Measurements from ENCODE around the gene FGR.

Gene FGR

GRCh38 chr1:27599605-27600497 lies 35.1 kb downstream of the FGR start:
- peak overlapping the region; percentile 9 for H3K4me3 Mint-ChIP-seq
- H3K9me3 Mint-ChIP-seq: no peaks in the 10 kb centered on the region
- no peaks in the 10 kb centered on the region for H3K36me3 Mint-ChIP-seq (ENCODE audit: low read depth)
- peak overlapping the region; percentile 33 for H3K27ac Mint-ChIP-seq
- no peak for DNase-seq (ENCODE audit: low spot score)
- H3K27me3 Mint-ChIP-seq (ENCODE audit: low read depth): no peaks in the 10 kb centered on the region
- H3K4me1 Mint-ChIP-seq (ENCODE audit: low read depth): peaks cover 33% of the 10 kb centered on the region

GRCh38 chr1:27598902-27599528 lies 36.0 kb downstream of the FGR start:
- no peaks in the 10 kb centered on the region for H3K9me3 Mint-ChIP-seq
- no peaks in the 10 kb centered on the region for H3K36me3 Mint-ChIP-seq (ENCODE audit: low read depth)
- H3K4me1 Mint-ChIP-seq (ENCODE audit: low read depth): peaks cover 33% of the 10 kb centered on the region
- peak overlapping the region; percentile 9 for H3K4me3 Mint-ChIP-seq
- H3K27ac Mint-ChIP-seq: no peak overlapping the region
- DNase-seq (ENCODE audit: low spot score): peak; percentile 66
- no peaks in the 10 kb centered on the region for H3K27me3 Mint-ChIP-seq (ENCODE audit: low read depth)

- Mint-ChIP-seq H3K9me3 (no peaks in the 10 kb centered on the region), H3K27me3 (ENCODE audit: low read depth) (no peaks in the 10 kb centered on the region), H3K4me1 (ENCODE audit: low read depth) (peaks cover 33% of the 10 kb centered on the region), H3K36me3 (ENCODE audit: low read depth) (no peaks in the 10 kb centered on the region), H3K4me3 (no peak overlapping the region), H3K27ac (no peak overlapping the region)
- no peak for DNase-seq (ENCODE audit: low spot score)
Measured at GRCh38 chr1:27598295-27598687, 36.7 kb downstream of the FGR start.

GRCh38 chr1:27597516-27598294 lies 37.3 kb downstream of the FGR start:
- DNase-seq (ENCODE audit: low spot score): no peak
- H3K9me3 Mint-ChIP-seq: no peaks in the 10 kb centered on the region
- peak overlapping the region; percentile 76 for H3K27ac Mint-ChIP-seq
- H3K36me3 Mint-ChIP-seq (ENCODE audit: low read depth): no peaks in the 10 kb centered on the region
- no peaks in the 10 kb centered on the region for H3K27me3 Mint-ChIP-seq (ENCODE audit: low read depth)
- peaks cover 32% of the 10 kb centered on the region for H3K4me1 Mint-ChIP-seq (ENCODE audit: low read depth)
- peak overlapping the region; percentile 44 for H3K4me3 Mint-ChIP-seq

GRCh38 chr1:27596986-27597385 lies 38.0 kb downstream of the FGR start:
- H3K4me3 Mint-ChIP-seq: no peak overlapping the region
- H3K4me1 Mint-ChIP-seq (ENCODE audit: low read depth): peaks cover 27% of the 10 kb centered on the region
- no peak overlapping the region for H3K27ac Mint-ChIP-seq
- H3K27me3 Mint-ChIP-seq (ENCODE audit: low read depth): no peaks in the 10 kb centered on the region
- no peak for DNase-seq (ENCODE audit: low spot score)
- H3K36me3 Mint-ChIP-seq (ENCODE audit: low read depth): no peaks in the 10 kb centered on the region
- H3K9me3 Mint-ChIP-seq: no peaks in the 10 kb centered on the region

- no peak for DNase-seq (ENCODE audit: low spot score)
- no peak overlapping the region for H3K4me3 Mint-ChIP-seq
- H3K27ac Mint-ChIP-seq: no peak overlapping the region
- H3K27me3 Mint-ChIP-seq (ENCODE audit: low read depth): no peaks in the 10 kb centered on the region
- no peaks in the 10 kb centered on the region for H3K9me3 Mint-ChIP-seq
- H3K4me1 Mint-ChIP-seq (ENCODE audit: low read depth): peaks cover 27% of the 10 kb centered on the region
- H3K36me3 Mint-ChIP-seq (ENCODE audit: low read depth): no peaks in the 10 kb centered on the region
Measured at GRCh38 chr1:27596261-27596660, 38.7 kb downstream of the FGR start.

- no peak overlapping the region for H3K27ac Mint-ChIP-seq
- no peaks in the 10 kb centered on the region for H3K36me3 Mint-ChIP-seq (ENCODE audit: low read depth)
- DNase-seq (ENCODE audit: low spot score): no peak
- no peaks in the 10 kb centered on the region for H3K9me3 Mint-ChIP-seq
- H3K4me1 Mint-ChIP-seq (ENCODE audit: low read depth): peaks cover 23% of the 10 kb centered on the region
- no peak overlapping the region for H3K4me3 Mint-ChIP-seq
- no peaks in the 10 kb centered on the region for H3K27me3 Mint-ChIP-seq (ENCODE audit: low read depth)
Measured at GRCh38 chr1:27595597-27595996, 39.4 kb downstream of the FGR start.

- no peaks in the 10 kb centered on the region for H3K36me3 Mint-ChIP-seq (ENCODE audit: low read depth)
- H3K4me1 Mint-ChIP-seq (ENCODE audit: low read depth): peaks cover 18% of the 10 kb centered on the region
- no peaks in the 10 kb centered on the region for H3K27me3 Mint-ChIP-seq (ENCODE audit: low read depth)
- H3K9me3 Mint-ChIP-seq: no peaks in the 10 kb centered on the region
- peak; percentile 23 for DNase-seq (ENCODE audit: low spot score)
- no peak overlapping the region for H3K27ac Mint-ChIP-seq
- H3K4me3 Mint-ChIP-seq: no peak overlapping the region
Measured at GRCh38 chr1:27594564-27595510, 40.1 kb downstream of the FGR start.

- H3K27ac Mint-ChIP-seq: no peak overlapping the region
- DNase-seq (ENCODE audit: low spot score): no peak
- H3K4me3 Mint-ChIP-seq: no peak overlapping the region
- H3K27me3 Mint-ChIP-seq (ENCODE audit: low read depth): no peaks in the 10 kb centered on the region
- no peaks in the 10 kb centered on the region for H3K9me3 Mint-ChIP-seq
- H3K36me3 Mint-ChIP-seq (ENCODE audit: low read depth): no peaks in the 10 kb centered on the region
- H3K4me1 Mint-ChIP-seq (ENCODE audit: low read depth): peaks cover 12% of the 10 kb centered on the region
Measured at GRCh38 chr1:27593678-27594563, 41.1 kb downstream of the FGR start.

- Mint-ChIP-seq H3K4me3 (no peak overlapping the region), H3K27ac (no peak overlapping the region), H3K36me3 (ENCODE audit: low read depth) (no peaks in the 10 kb centered on the region), H3K4me1 (ENCODE audit: low read depth) (peaks cover 8% of the 10 kb centered on the region), H3K9me3 (no peaks in the 10 kb centered on the region), H3K27me3 (ENCODE audit: low read depth) (no peaks in the 10 kb centered on the region)
- DNase-seq (ENCODE audit: low spot score): no peak
Measured at GRCh38 chr1:27592931-27593677, 41.9 kb downstream of the FGR start.

- Mint-ChIP-seq H3K4me3 (no peak overlapping the region), H3K36me3 (ENCODE audit: low read depth) (no peaks in the 10 kb centered on the region), H3K27me3 (ENCODE audit: low read depth) (no peaks in the 10 kb centered on the region), H3K4me1 (ENCODE audit: low read depth) (peaks cover 3% of the 10 kb centered on the region), H3K9me3 (no peaks in the 10 kb centered on the region), H3K27ac (no peak overlapping the region)
- DNase-seq (ENCODE audit: low spot score): no peak
Measured at GRCh38 chr1:27592232-27592930, 42.6 kb downstream of the FGR start.

- H3K4me1 Mint-ChIP-seq (ENCODE audit: low read depth): peaks cover 3% of the 10 kb centered on the region
- H3K36me3 Mint-ChIP-seq (ENCODE audit: low read depth): no peaks in the 10 kb centered on the region
- H3K4me3 Mint-ChIP-seq: no peak overlapping the region
- no peaks in the 10 kb centered on the region for H3K27me3 Mint-ChIP-seq (ENCODE audit: low read depth)
- H3K27ac Mint-ChIP-seq: no peak overlapping the region
- no peak for DNase-seq (ENCODE audit: low spot score)
- H3K9me3 Mint-ChIP-seq: no peaks in the 10 kb centered on the region
Measured at GRCh38 chr1:27591622-27592021, 43.4 kb downstream of the FGR start.

Measured in T-helper 2 cell treated with Interferon-gamma antibody and Interleukin-4, amounts not matched to agents 5 μg/mL and 100 μg/mL, for 36 hours (primary cell).